NCI-H128 (cell line): ENCODE measurements around the gene TLR5.

Source experiments
- DNase-seq: peaks from one replicate; lab custom pipeline; 2025; ENCODE audit not compliant: unreplicated experiment; lab: John Stamatoyannopoulos, UW

TLR5 gene

GRCh38 chr1:223116950-223117349 is 26.1 kb downstream of the TLR5 start:
- DNase-seq = no peak

- DNase-seq = no peak
Measured at GRCh38 chr1:223114871-223115270, 28.2 kb downstream of the TLR5 start.

DNA sequence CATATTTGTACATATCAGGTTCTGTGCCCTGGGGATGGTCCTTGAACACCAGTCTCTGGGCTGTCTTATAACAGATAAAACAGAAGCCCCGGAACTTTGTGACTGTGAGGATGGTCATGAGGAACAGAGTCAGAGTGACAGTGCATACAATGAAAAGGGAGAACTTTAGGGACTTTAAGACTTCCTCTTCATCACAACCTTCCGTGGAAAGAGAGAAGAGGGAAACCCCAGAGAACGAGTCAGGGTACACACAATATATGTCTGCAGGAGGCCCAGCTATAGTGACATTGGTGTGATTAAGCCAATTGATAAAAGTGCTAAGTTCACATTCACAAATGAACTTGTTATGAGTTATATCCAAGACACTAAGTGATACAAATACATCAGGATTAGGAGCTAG is 32.1 kb downstream of the TLR5 start:
- no peak for DNase-seq

- no peak for DNase-seq
Measured at GRCh38 chr1:223109581-223110026, 33.4 kb downstream of the TLR5 start.

DNA sequence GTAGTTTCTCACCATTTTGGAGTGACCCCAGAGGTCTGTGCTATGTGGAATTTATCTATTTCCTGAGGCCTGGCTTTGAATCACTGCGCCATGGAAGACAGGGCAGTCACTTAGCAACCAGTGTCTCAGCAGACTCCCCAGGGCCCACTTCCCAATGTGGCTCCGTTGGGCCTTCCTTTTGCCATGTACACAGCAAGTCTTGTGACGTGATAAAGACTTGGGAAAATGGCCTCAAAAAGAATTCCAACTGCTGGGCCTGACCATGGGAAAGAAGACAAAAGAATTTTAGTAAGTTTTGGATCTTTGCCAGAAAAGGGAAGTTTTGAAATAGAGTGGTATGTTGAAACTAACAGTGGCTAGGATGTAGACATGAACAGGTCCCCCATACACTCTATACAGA is 36.2 kb downstream of the TLR5 start:
- no peak for DNase-seq

- no peak for DNase-seq
Measured at GRCh38 chr1:223105568-223105967, 37.5 kb downstream of the TLR5 start.

DNA sequence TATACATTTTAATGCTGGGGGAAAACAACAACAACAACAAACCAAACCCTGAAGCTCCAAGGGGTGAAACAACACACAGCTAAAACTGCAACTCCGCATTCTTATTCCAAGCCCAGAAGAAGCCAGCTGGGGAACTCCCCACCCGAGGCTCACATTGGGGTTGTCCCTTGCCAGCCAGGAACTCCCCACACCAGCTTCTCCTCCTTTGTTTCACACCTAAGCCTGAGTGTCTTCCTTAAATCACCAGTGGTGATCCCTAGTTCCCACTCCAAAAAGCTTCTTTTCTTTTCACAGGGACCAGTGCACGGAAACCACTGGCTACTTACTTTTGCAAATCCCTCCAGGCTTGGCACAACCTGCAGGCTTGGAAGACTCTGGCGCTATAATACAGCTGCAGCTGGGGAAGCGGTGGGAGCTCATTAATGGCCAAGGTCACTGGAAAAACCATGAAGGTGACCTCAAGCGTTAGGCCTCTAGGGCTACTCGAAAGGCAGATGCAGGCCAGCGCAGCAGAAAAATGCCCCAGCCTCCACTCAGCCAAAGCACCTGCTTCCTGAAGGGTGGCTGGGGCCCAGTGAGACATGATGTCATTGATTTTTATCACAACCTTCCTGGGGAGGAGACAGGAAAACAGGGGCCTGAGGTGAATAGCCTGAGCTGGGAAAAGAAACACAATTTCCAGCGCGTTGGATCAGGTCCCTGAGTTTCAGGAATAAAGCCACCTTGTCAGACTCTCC is 40.1 kb downstream of the TLR5 start:
- DNase-seq = no peak

DNA sequence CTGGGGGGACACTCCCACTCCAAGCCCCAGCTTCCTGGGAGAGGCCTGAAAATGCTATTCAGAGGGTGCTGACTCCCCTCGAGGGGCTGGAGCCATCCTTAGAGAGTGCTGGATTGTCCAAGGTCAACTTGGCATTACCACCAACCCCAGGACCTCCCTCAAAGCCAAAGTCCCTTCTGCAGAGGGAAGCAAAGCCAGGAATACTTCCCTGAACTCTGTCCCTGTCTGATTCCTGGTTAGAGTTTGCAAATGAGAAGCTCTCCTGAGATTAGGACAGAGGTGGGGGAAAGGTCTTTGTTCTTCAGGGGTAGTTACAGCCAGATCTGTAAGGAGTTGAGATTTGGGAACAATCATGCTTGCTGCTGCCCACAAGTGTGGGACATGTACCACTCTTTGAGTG is 45.3 kb downstream of the TLR5 start:
- no peak for DNase-seq

- no peak for DNase-seq
Measured at GRCh38 chr1:223095870-223096269, 47.2 kb downstream of the TLR5 start.

- no peak for DNase-seq
Measured at GRCh38 chr1:223091896-223092295, 51.2 kb downstream of the TLR5 start.

DNA sequence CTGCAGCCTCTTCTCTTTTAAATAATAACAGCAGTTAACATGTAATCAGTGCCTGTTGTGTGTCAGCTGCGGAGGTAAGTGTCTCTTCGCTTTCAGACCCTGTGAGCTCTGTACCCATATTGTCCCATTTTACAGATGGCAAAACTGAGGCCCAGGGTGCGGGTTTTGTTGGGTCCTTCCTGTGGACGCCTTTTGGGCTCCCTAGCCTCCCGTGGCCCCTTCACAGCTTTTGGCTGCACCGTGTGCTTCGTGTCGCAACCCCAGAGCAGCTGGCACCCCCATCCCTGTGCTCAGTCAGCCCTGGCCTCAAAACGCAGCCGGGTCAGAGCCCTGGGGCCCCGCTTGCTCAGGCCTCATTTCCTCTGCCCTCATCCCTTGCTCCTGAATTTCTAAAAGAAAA is 53.8 kb downstream of the TLR5 start:
- DNase-seq = no peak

DNA sequence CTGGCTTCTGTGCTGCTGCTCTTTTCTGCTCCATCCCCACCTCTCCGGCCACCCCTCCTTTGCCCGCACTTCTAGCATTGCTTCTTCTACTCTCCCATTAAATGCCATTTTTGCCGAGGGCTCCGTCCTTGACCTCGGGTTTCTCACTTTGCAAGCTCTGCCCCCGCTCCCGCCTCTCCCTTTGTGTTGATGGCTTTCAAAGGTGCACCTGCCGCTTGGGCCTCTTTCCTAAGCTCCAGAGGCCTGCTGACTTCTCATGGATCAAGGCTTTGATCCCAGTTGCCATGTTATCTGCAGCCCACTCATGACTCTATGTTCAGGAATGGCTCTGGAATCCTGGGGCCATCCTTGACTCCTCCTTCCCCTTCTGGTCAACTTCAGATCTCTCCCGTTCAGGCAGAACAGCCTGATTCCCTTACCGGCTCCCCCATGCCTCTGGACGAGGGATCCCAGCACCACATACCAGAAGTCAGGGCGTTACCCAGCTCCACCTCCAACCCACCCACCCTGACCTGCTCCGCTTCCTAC is 54.3 kb downstream of the TLR5 start:
- DNase-seq = no peak

DNA sequence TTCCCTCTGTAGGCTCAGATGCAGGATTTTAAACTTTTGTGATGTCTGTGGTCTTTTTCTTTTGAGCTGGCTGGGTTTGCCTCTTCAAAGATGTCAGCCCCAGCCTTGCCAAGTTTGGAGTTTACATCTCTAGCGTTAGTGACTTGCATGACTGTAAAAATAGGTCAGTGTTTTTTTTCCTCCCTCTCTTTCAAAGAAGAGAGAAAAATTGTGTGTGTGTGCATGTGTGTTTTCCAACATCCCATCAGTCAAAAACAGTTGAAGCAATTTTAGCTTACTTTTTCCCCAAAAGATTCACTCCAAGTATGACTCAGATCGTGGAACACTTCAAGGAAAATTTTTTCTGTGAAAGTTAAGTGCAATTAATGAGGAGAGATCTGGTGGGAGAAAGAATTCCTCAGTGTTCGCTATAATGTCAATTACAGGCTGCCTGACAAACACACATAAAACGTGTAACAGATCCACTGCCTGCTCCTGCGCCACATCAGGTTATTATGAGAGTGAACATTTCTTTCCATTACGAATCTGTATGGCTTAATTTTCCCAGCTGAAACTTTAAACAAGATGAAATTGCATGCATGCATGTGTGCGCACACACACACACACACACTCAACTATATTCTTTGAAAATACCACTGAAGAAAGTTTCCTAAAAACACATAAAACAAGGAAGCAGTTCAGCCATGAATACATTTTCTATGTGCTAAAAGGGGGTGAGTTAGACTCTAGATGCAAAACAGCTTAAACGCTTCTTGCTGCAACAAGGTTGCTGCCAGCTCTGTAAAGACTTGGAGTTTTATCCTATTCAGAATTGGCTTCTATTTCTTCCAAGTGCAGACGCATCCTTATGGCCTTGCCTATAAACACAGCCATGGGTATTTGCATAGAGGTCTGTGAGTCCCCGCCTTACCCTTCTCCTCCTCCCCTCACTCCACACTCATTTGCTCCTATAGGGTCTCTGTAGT is 55.5 kb downstream of the TLR5 start:
- no peak for DNase-seq

GRCh38 chr1:223084464-223084866 is 58.6 kb downstream of the TLR5 start:
- DNase-seq = no peak

GRCh38 chr1:223083831-223084230 is 59.2 kb downstream of the TLR5 start:
- DNase-seq = no peak

GRCh38 chr1:223082914-223083313 is 60.1 kb downstream of the TLR5 start:
- no peak for DNase-seq

GRCh38 chr1:223081181-223081994 is 61.7 kb downstream of the TLR5 start:
- peak; percentile 91 for DNase-seq

GRCh38 chr1:223079498-223079897 is 63.5 kb downstream of the TLR5 start:
- DNase-seq = no peak

- DNase-seq = no peak
Measured at GRCh38 chr1:223077247-223077833, 65.7 kb downstream of the TLR5 start.

DNA sequence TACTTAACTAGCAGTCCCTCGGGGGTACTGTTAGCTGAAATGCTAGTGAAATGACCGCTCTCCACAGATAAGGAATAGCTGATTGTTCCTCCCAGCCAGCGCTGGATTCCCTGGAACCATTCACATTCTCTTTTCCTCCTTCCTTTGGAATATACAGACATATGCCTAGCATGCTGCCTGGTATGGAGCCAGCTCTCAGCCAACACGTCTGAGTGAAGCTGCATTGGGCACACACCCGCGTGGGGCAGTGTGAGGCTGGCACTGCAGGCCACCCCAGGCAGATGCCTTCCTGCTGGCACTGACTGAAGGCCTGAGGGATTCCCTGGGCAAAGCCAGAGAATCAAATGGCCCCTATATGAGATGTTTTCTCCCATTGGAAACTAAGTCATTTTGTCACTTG is 66.7 kb downstream of the TLR5 start:
- no peak for DNase-seq

DNA sequence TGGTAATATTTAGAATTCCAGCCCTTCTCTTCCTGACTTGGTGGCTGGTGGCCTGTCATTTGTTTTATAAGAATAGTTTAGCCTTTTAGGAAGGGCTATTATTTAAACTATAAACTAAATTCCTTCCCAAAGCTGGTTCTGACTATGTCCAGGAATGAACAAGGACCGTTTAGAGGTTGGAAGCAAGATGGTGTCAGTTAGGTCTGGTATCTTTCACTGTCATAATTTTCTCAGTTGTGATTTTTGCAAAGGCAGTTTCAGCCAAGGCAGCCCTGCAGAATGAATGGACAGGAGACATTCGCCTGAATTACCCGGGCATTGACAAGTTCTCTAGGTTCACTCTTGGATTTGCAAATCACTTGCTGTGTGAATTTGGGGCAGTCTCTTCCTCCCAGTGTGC is 67.2 kb downstream of the TLR5 start:
- DNase-seq = no peak
